OCI-LY1 (cell line): ENCODE data around the gene PTPN21.

Source experiments
- EZH2 ChIP-seq: fragments of 200-600 bp; sonication (generic), shearing (Covaris generic); IDR thresholded peaks from 2 replicates; pipeline ENCODE4 v1.8.0; 2017; ENCODE audit warnings: borderline replicate concordance, mixed run types, mild to moderate bottlenecking, antibody characterized with exemption, low read length, moderate library complexity, mixed read lengths
- TF ChIP-seq, protein P1 (sequence below): fragments of 200-600 bp; sonication (generic), shearing (Covaris generic); IDR thresholded peaks from 2 replicates; pipeline ENCODE4 v1.5.1; 2017; ENCODE audit warnings: mild to moderate bottlenecking, antibody characterized with exemption, low read length, moderate library complexity, mixed read lengths

DNA sequence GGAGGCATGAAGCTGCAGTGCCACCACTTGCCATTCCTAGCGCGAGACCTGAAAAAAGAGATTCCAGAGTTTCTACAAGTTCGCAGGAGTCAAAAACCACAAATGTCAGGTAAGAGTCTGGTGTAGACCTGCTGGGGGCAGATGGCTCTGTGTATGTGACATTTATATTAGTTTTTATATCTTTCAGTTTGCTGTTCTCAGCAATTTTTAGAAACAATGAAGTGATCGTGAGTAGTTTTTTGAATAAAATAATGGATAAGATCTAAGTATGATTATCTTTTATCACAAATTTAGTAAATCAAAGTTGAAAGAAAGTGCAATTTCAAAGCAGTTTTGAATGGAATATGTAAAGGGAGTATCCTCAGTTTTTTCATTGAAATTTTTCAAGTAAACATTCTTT is 17.3 kb upstream of the PTPN21 start:
- TF ChIP-seq, protein P1, sequence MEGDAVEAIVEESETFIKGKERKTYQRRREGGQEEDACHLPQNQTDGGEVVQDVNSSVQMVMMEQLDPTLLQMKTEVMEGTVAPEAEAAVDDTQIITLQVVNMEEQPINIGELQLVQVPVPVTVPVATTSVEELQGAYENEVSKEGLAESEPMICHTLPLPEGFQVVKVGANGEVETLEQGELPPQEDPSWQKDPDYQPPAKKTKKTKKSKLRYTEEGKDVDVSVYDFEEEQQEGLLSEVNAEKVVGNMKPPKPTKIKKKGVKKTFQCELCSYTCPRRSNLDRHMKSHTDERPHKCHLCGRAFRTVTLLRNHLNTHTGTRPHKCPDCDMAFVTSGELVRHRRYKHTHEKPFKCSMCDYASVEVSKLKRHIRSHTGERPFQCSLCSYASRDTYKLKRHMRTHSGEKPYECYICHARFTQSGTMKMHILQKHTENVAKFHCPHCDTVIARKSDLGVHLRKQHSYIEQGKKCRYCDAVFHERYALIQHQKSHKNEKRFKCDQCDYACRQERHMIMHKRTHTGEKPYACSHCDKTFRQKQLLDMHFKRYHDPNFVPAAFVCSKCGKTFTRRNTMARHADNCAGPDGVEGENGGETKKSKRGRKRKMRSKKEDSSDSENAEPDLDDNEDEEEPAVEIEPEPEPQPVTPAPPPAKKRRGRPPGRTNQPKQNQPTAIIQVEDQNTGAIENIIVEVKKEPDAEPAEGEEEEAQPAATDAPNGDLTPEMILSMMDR = no peak
- TF ChIP-seq EZH2 = no peak
